HK-2 (cell line): ENCODE measurements around the gene IL20RB.

Experiments
- DNase-seq: peaks from one replicate; pipeline ENCODE4 v3.0.0-alpha.2; 2018; ENCODE audit not compliant: unreplicated experiment

Gene IL20RB

DNA sequence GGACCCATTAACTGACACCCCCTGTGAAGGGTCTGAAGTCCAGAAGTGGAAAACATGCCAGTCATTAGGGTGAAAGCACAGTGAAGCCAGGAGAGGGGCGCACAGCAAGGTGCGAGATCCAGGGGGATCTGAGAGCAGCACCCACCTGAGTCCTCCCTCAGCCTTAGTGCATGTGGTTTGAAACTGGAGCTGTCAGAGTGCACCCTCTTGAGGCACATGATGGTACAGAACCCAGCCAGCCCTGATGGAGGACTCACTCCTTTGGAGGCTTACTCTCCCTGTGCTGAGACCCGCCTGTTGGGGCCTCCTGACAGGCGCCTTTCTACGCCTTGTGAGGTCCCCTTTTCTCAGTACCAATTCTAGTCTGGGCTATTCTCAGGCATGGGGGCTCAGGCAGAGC, 77.8 kb downstream of the IL20RB start:
- DNase-seq = peak; percentile 22

GRCh38 chr3:137039570-137039969, 81.8 kb downstream of the IL20RB start:
- DNase-seq = no peak

- DNase-seq = no peak
These were observed 83.5 kb downstream of the IL20RB start for GRCh38 chr3:137041251-137041650.

DNA sequence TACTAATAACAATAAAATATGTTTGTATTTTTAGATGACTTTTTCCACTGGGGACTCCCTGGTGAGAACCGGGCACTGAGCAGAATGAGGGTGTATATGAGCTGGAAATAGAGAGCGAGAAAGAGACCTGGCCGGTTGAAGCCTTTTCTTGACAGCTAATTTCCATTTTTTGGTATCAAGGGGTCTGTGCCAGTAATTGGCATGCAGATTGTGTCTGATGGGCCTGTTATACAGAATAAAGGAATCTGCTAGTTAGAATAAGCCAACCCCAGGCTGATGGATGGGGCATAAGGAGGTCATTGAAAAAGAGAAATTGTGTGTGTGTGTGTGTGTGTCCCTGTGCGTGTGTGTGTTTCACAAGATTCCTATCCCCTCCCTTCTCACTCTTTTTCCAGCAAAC, 83.9 kb downstream of the IL20RB start:
- DNase-seq = no peak

DNA sequence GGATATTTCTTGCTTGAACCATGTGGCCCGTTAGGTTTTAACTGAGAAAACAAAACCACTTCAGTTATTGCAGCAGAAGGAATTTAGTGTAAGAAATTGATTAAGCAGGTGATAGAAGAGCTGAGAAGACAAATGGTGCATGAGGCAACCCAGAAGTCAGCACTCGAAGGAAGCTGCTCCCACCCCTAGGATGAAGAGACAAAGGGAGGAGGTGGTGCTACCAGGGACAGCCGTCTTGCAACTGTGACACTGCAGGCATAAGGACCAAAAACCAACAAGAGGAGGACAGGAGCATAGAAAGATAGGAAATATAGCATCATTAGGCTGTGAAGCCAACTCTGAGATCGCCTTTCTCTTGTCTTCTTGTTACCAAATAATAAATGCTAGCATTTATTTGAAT, 89.0 kb downstream of the IL20RB start:
- no peak for DNase-seq

DNA sequence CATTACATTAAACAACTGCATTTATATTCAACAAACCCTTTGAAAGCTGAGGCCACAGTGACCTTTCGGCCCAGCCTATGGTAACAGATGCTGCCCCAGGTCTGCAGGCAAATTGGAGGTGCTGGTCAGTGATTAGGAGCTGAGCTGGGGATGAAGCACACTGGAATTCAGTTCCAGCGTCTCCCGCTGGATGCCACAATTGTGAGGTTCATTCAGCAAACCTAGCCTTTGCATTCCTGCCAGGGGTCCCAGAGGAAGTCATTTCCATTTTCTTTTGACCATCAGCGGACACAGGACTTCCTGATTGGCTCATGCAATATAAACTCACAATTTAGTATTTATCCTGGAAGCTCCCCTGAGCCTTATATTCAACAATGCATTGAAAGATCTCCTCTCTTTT, 89.5 kb downstream of the IL20RB start:
- DNase-seq = no peak

GRCh38 chr3:137050281-137050680, 92.5 kb downstream of the IL20RB start:
- no peak for DNase-seq

DNA sequence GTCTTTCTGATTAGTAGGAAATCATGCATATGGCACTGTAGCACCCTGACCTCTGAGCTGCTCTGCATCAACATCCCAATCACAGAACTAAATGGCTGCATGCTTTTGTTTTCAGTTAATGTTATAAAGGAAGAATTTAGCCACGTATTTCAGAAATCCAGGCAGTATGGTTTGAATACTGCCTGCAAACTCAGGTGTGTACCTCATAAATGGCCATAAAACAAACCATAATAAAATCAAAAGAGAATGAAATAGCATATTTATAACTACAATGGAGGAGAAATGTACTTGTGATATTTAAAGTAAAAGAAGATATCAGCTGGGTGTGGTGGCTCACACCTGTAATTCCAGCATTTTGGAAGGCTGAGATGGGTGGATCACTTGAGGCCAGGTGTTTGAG, 94.5 kb downstream of the IL20RB start:
- DNase-seq = no peak
